NCI-H2029 (cell line): ENCODE data around the gene CPNE1.
A peak's percentile ranks its signal among the peaks of the same experiment; 100 is the strongest.
"Not testable (repeated sequence)": the region's sequence is repeated elsewhere in the genome, so short reads cannot be mapped to it uniquely, and the experiment has no call there.

ENCODE experiments used
- DNase-seq: peaks from one replicate; lab custom pipeline; 2025; lab: John Stamatoyannopoulos, UW

The CPNE1 gene

GRCh38 chr20:35698298-35699126 is 33.8 kb upstream of the CPNE1 start:
- DNase-seq = no peak

GRCh38 chr20:35697696-35698297 is 33.1 kb upstream of the CPNE1 start:
- DNase-seq = no peak

GRCh38 chr20:35695978-35696377 is 31.3 kb upstream of the CPNE1 start:
- DNase-seq = no peak

GRCh38 chr20:35695245-35695749 is 30.6 kb upstream of the CPNE1 start:
- DNase-seq = no peak

- DNase-seq = no peak
Measured at GRCh38 chr20:35690265-35690664, 25.6 kb upstream of the CPNE1 start.

GRCh38 chr20:35686872-35687271 is 22.2 kb upstream of the CPNE1 start:
- DNase-seq = not testable (repeated sequence)

GRCh38 chr20:35685368-35685767 is 20.7 kb upstream of the CPNE1 start:
- DNase-seq = not testable (repeated sequence)

GRCh38 chr20:35681960-35682359 is 17.3 kb upstream of the CPNE1 start:
- DNase-seq = no peak

- no peak for DNase-seq
Measured at GRCh38 chr20:35680452-35681183, 15.9 kb upstream of the CPNE1 start.

GRCh38 chr20:35674921-35675320 is 10.2 kb upstream of the CPNE1 start:
- no peak for DNase-seq

- no peak for DNase-seq
Measured at GRCh38 chr20:35673884-35674283, 9.2 kb upstream of the CPNE1 start.

- DNase-seq = no peak
Measured at GRCh38 chr20:35669681-35670080, 5.0 kb upstream of the CPNE1 start.

GRCh38 chr20:35669221-35669620 is 4.5 kb upstream of the CPNE1 start:
- no peak for DNase-seq

GRCh38 chr20:35665949-35666288 is 1.2 kb upstream of the CPNE1 start:
- no peak for DNase-seq

- peak; percentile 45 for DNase-seq
Measured at GRCh38 chr20:35663516-35664465, 909 bp downstream of the CPNE1 start.

- no peak for DNase-seq
Measured at GRCh38 chr20:35662551-35662950, 2.1 kb downstream of the CPNE1 start.

GRCh38 chr20:35661908-35662307 is 2.8 kb downstream of the CPNE1 start:
- DNase-seq = no peak

GRCh38 chr20:35661053-35661452 is 3.6 kb downstream of the CPNE1 start:
- DNase-seq = no peak

GRCh38 chr20:35660122-35660937 is 4.4 kb downstream of the CPNE1 start:
- no peak for DNase-seq

- DNase-seq = no peak
Measured at GRCh38 chr20:35657271-35657670, 7.4 kb downstream of the CPNE1 start.

- no peak for DNase-seq
Measured at GRCh38 chr20:35654415-35654814, 10.3 kb downstream of the CPNE1 start.
